Coronary artery (tissue), 2 donors: ENCODE results near the gene CDH2.

Source experiments
- DNase-seq: peaks from one replicate; pipeline ENCODE4 v3.0.0-alpha.2; 2017; ENCODE audit warnings: low spot score
- H3K27ac ChIP-seq, 2 donors: fragments of 200-600 bp; sonication (generic); one replicate each; pipeline ENCODE4 v1.5.1; 2016 to 2019
- H3K4me3 ChIP-seq: fragments of 200-600 bp; sonication (generic); 2 replicates; pipeline ENCODE4 v1.5.1; 2016; ENCODE audit warnings: mild to moderate bottlenecking, moderate library complexity
- TF ChIP-seq, protein P1 (sequence below): fragments of 200-600 bp; sonication (generic); IDR thresholded peaks from one replicate; pipeline ENCODE4 v1.5.1; 2019; ENCODE audit warnings: antibody characterized with exemption

CDH2 gene

GRCh38 chr18:28198620-28199019 lies 21.7 kb upstream of the CDH2 start:
- TF ChIP-seq, protein P1, sequence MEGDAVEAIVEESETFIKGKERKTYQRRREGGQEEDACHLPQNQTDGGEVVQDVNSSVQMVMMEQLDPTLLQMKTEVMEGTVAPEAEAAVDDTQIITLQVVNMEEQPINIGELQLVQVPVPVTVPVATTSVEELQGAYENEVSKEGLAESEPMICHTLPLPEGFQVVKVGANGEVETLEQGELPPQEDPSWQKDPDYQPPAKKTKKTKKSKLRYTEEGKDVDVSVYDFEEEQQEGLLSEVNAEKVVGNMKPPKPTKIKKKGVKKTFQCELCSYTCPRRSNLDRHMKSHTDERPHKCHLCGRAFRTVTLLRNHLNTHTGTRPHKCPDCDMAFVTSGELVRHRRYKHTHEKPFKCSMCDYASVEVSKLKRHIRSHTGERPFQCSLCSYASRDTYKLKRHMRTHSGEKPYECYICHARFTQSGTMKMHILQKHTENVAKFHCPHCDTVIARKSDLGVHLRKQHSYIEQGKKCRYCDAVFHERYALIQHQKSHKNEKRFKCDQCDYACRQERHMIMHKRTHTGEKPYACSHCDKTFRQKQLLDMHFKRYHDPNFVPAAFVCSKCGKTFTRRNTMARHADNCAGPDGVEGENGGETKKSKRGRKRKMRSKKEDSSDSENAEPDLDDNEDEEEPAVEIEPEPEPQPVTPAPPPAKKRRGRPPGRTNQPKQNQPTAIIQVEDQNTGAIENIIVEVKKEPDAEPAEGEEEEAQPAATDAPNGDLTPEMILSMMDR = no peak
- no peak for DNase-seq
- Histone ChIP-seq H3K27ac (no peak overlapping the region), H3K4me3 (no peak overlapping the region)

DNA sequence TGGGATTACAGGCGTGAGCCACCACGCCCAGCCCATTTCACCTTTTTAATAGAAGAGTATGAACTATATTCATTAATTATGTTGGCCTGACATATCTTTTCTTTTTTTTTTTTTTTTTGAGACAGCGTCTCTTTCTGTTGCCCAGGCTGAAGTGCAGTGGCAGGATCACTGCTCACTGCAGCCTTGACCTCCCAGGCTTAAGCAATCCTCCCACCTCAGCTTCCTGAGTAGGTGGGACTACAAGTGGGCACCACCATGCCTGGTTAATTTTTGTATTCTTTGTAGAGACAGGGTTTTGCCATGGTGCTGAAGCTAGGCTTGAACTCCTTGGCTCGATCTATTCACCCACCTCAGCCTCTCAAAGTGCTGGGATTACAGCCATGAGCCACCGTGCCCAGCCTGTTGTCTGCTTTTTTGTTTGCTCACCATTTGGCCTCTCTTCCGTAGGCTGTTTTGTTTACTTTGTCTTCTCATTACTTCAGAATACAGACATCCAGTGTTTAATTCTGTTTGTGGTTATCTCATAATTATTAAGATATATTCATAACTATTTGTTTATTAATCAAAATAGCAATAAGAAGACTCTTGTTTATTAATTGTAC lies 16.3 kb upstream of the CDH2 start:
- H3K27ac ChIP-seq = no peak overlapping the region
- no peak for DNase-seq
- TF ChIP-seq, protein P1 = no peak
- H3K4me3 ChIP-seq = no peak overlapping the region

DNA sequence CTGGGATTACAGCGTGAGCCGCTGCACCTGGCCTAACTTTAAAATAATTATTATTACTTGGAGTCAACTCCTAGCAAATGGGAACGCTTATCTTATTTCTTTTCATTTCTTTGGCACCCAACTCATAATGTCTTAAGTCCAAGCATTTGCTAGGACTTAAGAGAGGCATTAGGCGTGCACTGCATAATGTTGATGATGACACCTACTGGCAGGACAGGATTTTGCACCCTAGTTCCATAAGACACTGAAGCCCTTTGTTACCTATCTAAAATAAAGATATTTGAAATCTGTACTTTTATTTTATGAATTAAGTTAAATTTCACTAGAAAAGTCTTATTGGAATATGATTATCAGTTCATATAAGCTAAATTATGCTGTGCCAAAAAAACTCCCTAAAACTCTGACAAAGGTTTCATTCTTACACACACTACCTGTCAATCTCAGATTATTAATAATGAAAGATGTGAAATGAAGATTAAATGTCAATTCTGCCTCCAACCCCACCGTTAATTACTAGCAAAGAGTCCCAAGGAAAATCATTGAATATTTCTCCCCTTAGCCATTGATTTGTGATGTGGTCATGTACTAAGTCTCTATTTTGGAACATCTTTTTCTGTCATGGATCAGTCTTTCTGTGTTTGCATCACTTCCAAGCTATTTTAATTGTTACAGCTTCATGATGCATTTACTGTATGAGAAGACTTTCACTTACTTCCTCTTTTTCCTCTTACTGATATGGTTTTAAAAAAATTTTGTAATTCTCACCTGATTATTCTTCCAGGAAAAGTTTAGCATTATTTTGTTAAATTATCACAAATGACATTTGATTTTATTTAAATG lies 12.7 kb upstream of the CDH2 start:
- no peak overlapping the region for H3K27ac ChIP-seq
- DNase-seq = no peak
- no peak overlapping the region for H3K4me3 ChIP-seq
- TF ChIP-seq, protein P1 = peak; percentile 46

DNA sequence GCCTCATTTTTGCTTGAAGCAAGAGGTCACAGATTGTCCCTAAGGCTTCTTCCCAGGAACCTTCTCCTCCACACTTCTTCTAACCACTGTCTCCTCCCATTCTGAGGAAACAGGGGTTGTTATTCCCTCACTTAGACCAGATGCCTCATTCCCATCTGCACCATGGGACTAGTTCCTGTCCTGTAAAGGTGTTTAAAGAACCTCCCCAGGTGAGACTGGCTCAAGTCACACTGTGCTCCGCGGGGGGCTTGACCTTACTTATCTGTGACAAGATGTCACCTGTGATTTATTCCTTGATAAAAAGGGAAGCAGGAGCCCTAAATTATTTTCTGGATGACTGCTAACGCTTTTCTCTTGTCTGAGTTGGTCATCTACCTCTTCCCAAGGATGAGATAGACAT lies 8.2 kb upstream of the CDH2 start:
- no peak for DNase-seq
- TF ChIP-seq, protein P1 = no peak
- H3K4me3 ChIP-seq = no peak overlapping the region
- H3K27ac ChIP-seq = no peak overlapping the region

GRCh38 chr18:28183418-28184078 lies 6.6 kb upstream of the CDH2 start:
- no peak for DNase-seq
- TF ChIP-seq, protein P1 = no peak
- no peak overlapping the region for H3K27ac ChIP-seq
- H3K4me3 ChIP-seq = no peak overlapping the region

GRCh38 chr18:28181616-28182015 lies 4.7 kb upstream of the CDH2 start:
- TF ChIP-seq, protein P1 = no peak
- no peak overlapping the region for H3K4me3 ChIP-seq
- H3K27ac ChIP-seq = no peak overlapping the region
- no peak for DNase-seq
